HG03135 (cell line): ENCODE data around the gene KCTD6.
"Not testable (repeated sequence)": the region's sequence is repeated elsewhere in the genome, so short reads cannot be mapped to it uniquely, and the experiment has no call there.

Experiments
- ATAC-seq: cut with Tn5 transposase; IDR thresholded peaks from one replicate; pipeline ENCODE4 v1.9.1; 2021; ENCODE audit warnings: mild to moderate bottlenecking, moderate library complexity; ENCODE audit not compliant: unreplicated experiment

Gene KCTD6

GRCh38 chr3:58522759-58523425, 31.0 kb downstream of the KCTD6 start:
- no peak for ATAC-seq

- no peak for ATAC-seq
These were observed 32.5 kb downstream of the KCTD6 start for GRCh38 chr3:58524326-58524888.

- no peak for ATAC-seq
These were observed 34.6 kb downstream of the KCTD6 start for GRCh38 chr3:58526515-58526957.

- ATAC-seq, result not testable (repeated sequence)
These were observed 35.5 kb downstream of the KCTD6 start for GRCh38 chr3:58527440-58527839.

- no peak for ATAC-seq
These were observed 36.7 kb downstream of the KCTD6 start for GRCh38 chr3:58528629-58529028.

GRCh38 chr3:58529516-58530353, 37.8 kb downstream of the KCTD6 start:
- ATAC-seq, result no peak

- no peak for ATAC-seq
These were observed 38.5 kb downstream of the KCTD6 start for GRCh38 chr3:58530354-58530865.

- no peak for ATAC-seq
These were observed 39.7 kb downstream of the KCTD6 start for GRCh38 chr3:58531555-58531954.

GRCh38 chr3:58531956-58532355, 40.1 kb downstream of the KCTD6 start:
- ATAC-seq, result no peak

- ATAC-seq, result peak; percentile 84
These were observed 40.9 kb downstream of the KCTD6 start for GRCh38 chr3:58532794-58533220.

GRCh38 chr3:58534592-58535494, 42.9 kb downstream of the KCTD6 start:
- ATAC-seq, result no peak

GRCh38 chr3:58535531-58536500, 43.9 kb downstream of the KCTD6 start:
- no peak for ATAC-seq

- ATAC-seq, result no peak
These were observed 44.9 kb downstream of the KCTD6 start, which contains the start of gene ACOX2 for GRCh38 chr3:58536501-58537411. TSS of gene ACOX2 (minus strand) at chr3:58537190. CDS start at chr3:58535106, 2,084 bp downstream.

GRCh38 chr3:58537412-58538301, 45.8 kb downstream of the KCTD6 start:
- ATAC-seq, result no peak

GRCh38 chr3:58539626-58540025, 47.7 kb downstream of the KCTD6 start:
- ATAC-seq, result no peak

- ATAC-seq, result no peak
These were observed 48.4 kb downstream of the KCTD6 start for GRCh38 chr3:58540176-58540858.

GRCh38 chr3:58544541-58544940, 52.6 kb downstream of the KCTD6 start:
- no peak for ATAC-seq
